ENCODE data around the gene SPATA20.

The SPATA20 gene

GRCh38 chr17:50558941-50559614 lies 12.1 kb downstream of the SPATA20 start:
- DNase-seq (ENCODE audit: low read depth in 2 of 2), result no peak

GRCh38 chr17:50559674-50560184 lies 12.8 kb downstream of the SPATA20 start:
- DNase-seq (ENCODE audit: low read depth in 2 of 2), result no peak

GRCh38 chr17:50560185-50560824 lies 13.3 kb downstream of the SPATA20 start, which contains the start of gene CACNA1G:
CACNA1G (plus strand) TSS chr17:50560715; CDS start chr17:50561460, 745 bp downstream.
- peak; percentile 58 to 66 for DNase-seq (ENCODE audit: low read depth in 2 of 2)

- DNase-seq (ENCODE audit: low read depth in 2 of 2), result no peak
Measured at GRCh38 chr17:50560931-50561745, 14.2 kb downstream of the SPATA20 start.

GRCh38 chr17:50561746-50562141 lies 14.8 kb downstream of the SPATA20 start:
- no peak for DNase-seq (ENCODE audit: low read depth in 2 of 2)

GRCh38 chr17:50562242-50563091 lies 15.5 kb downstream of the SPATA20 start:
- no peak for DNase-seq (ENCODE audit: low read depth in 2 of 2)

- no peak for DNase-seq (ENCODE audit: low read depth in 2 of 2)
Measured at GRCh38 chr17:50563092-50563511, 16.1 kb downstream of the SPATA20 start.

- peak; percentile 63 to 69 for DNase-seq (ENCODE audit: low read depth in 2 of 2)
Measured at GRCh38 chr17:50564916-50565315, 17.9 kb downstream of the SPATA20 start.

GRCh38 chr17:50565402-50566350 lies 18.7 kb downstream of the SPATA20 start:
- DNase-seq (ENCODE audit: low read depth in 2 of 2), result no peak

- DNase-seq (ENCODE audit: low read depth in 2 of 2), result no peak
Measured at GRCh38 chr17:50566886-50567285, 19.9 kb downstream of the SPATA20 start.

GRCh38 chr17:50568659-50569058 lies 21.7 kb downstream of the SPATA20 start:
- no peak for DNase-seq (ENCODE audit: low read depth in 2 of 2)

- DNase-seq (ENCODE audit: low read depth in 2 of 2), result no peak
Measured at GRCh38 chr17:50569592-50569991, 22.6 kb downstream of the SPATA20 start.

GRCh38 chr17:50570032-50570431 lies 23.1 kb downstream of the SPATA20 start:
- no peak for DNase-seq (ENCODE audit: low read depth in 2 of 2)

GRCh38 chr17:50570528-50570927 lies 23.6 kb downstream of the SPATA20 start:
- DNase-seq (ENCODE audit: low read depth in 2 of 2), result no peak

GRCh38 chr17:50571681-50572080 lies 24.7 kb downstream of the SPATA20 start:
- DNase-seq (ENCODE audit: low read depth in 2 of 2), result no peak

GRCh38 chr17:50572541-50572940 lies 25.6 kb downstream of the SPATA20 start:
- no peak for DNase-seq (ENCODE audit: low read depth in 2 of 2)

- DNase-seq (ENCODE audit: low read depth in 2 of 2), result no peak
Measured at GRCh38 chr17:50573866-50574611, 27.1 kb downstream of the SPATA20 start.

GRCh38 chr17:50575581-50576210 lies 28.7 kb downstream of the SPATA20 start:
- no peak for DNase-seq (ENCODE audit: low read depth in 2 of 2)

GRCh38 chr17:50576864-50577263 lies 29.9 kb downstream of the SPATA20 start:
- no peak for DNase-seq (ENCODE audit: low read depth in 2 of 2)

Data from fibroblast of skin of left biceps (primary cell).